GM12892 (cell line): ENCODE data around the gene ADARB2.

Experiments used
- POLR2A ChIP-seq: IDR thresholded peaks from 2 replicates; pipeline ENCODE4 v1.6.1; 2011; ENCODE audit warnings: low read depth, low read length, control low read depth
- POLR2AphosphoS5 ChIP-seq: IDR thresholded peaks from 2 replicates; pipeline ENCODE4 v1.6.1; 2011; ENCODE audit warnings: low read depth, low read length, control low read depth

DNA sequence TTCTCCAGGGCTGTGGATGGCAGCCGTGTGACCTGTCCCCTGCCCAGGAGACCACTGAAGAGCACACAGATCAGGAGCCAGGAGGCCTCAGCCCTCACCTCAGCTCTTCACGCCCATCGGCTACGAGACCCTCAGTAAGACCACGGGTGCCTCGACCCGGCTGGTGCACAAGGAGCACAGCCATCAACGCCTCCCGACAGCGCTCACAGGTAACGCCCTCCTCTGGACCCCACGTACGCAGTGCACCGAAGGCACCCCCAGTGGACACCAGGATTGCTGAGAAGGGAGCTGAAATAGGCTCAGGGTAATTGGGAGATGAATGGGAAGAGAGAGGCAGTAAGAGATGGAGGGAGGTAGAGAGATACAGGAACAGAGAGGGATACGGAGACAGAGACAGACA, 389.8 kb downstream of the ADARB2 start:
- no peak for TF ChIP-seq POLR2A
- no peak for TF ChIP-seq POLR2AphosphoS5
